ENCODE measurements around the gene RYR3.
A peak's percentile ranks its signal among the peaks of the same experiment; 100 is the strongest.

The RYR3 gene

GRCh38 chr15:33670567-33670966 lies 359.8 kb downstream of the RYR3 start:
- Histone ChIP-seq H3K4me3 (ENCODE audit: control insufficient read depth in 1 of 7, extremely low read depth in 1 of 7, insufficient read depth in 4 of 7, low read depth in 2 of 7, low read length in 6 of 7) (no peak overlapping the region), H3K27me3 (replicated peaks in 2 of 5; ENCODE audit: control insufficient read depth in 4 of 5, insufficient read depth in 5 of 5, low read length in 4 of 5) (peaks cover 0 to 4% (median 0%) of the 10 kb centered on the region in 5 experiments), H3K36me3 (ENCODE audit: control insufficient read depth in 4 of 4, insufficient read depth in 4 of 4, low read length in 3 of 4) (no peaks in the 10 kb centered on the region), H3K4me1 (ENCODE audit: control extremely low read depth in 1 of 4, control insufficient read depth in 4 of 4, insufficient read depth in 4 of 4, low read length in 3 of 4) (no peaks in the 10 kb centered on the region), H3K27ac (ENCODE audit: insufficient read depth in 1 of 2, low read depth in 1 of 2, low read length in 2 of 2, poor library complexity in 1 of 2, severe bottlenecking in 2 of 2) (no peak overlapping the region), H3K9me3 (ENCODE audit: control extremely low read depth in 1 of 5, control insufficient read depth in 4 of 5, insufficient read depth in 2 of 5, low read depth in 1 of 5, low read length in 4 of 5) (no peaks in the 10 kb centered on the region)
- no peak for DNase-seq
- ChIA-PET POLR2A (no interaction called here), CTCF (no interaction called here)
- WGBS (ENCODE audit: insufficient coverage): no CpG with 5 or more reads among the region's 3 CpGs

- Histone ChIP-seq H3K36me3 (ENCODE audit: control insufficient read depth in 4 of 4, insufficient read depth in 4 of 4, low read length in 3 of 4) (no peaks in the 10 kb centered on the region), H3K4me3 (ENCODE audit: control insufficient read depth in 1 of 7, extremely low read depth in 1 of 7, insufficient read depth in 4 of 7, low read depth in 2 of 7, low read length in 6 of 7) (no peak overlapping the region), H3K27me3 (replicated peaks in 2 of 5; ENCODE audit: control insufficient read depth in 4 of 5, insufficient read depth in 5 of 5, low read length in 4 of 5) (peaks cover 0 to 4% (median 0%) of the 10 kb centered on the region in 5 experiments), H3K9me3 (ENCODE audit: control extremely low read depth in 1 of 5, control insufficient read depth in 4 of 5, insufficient read depth in 2 of 5, low read depth in 1 of 5, low read length in 4 of 5) (no peaks in the 10 kb centered on the region), H3K27ac (ENCODE audit: insufficient read depth in 1 of 2, low read depth in 1 of 2, low read length in 2 of 2, poor library complexity in 1 of 2, severe bottlenecking in 2 of 2) (no peak overlapping the region), H3K4me1 (ENCODE audit: control extremely low read depth in 1 of 4, control insufficient read depth in 4 of 4, insufficient read depth in 4 of 4, low read length in 3 of 4) (no peaks in the 10 kb centered on the region)
- peak in 2 of 3 donors; percentile 14 to 29 for DNase-seq
- CTCF ChIA-PET: no interaction called here
- POLR2A ChIA-PET: no interaction called here
- 75% methylated on average over 3 of the region's 5 CpGs for WGBS (ENCODE audit: insufficient coverage)
Measured at GRCh38 chr15:33671456-33671855, 360.7 kb downstream of the RYR3 start.

GRCh38 chr15:33675246-33675645 lies 364.5 kb downstream of the RYR3 start:
- H3K27ac ChIP-seq (ENCODE audit: insufficient read depth in 1 of 2, low read depth in 1 of 2, low read length in 2 of 2, poor library complexity in 1 of 2, severe bottlenecking in 2 of 2): no peak overlapping the region
- ChIA-PET CTCF (interaction anchor here (0.6 to 3.0 kb wide), 6 partner anchors 26 to 415 kb away, joined by 3 to 19 read pairs (median 6); partner anchors contain the start of gene RYR3), POLR2A (no interaction called here)
- H3K4me1 ChIP-seq (ENCODE audit: control extremely low read depth in 1 of 4, control insufficient read depth in 4 of 4, insufficient read depth in 4 of 4, low read length in 3 of 4): no peaks in the 10 kb centered on the region
- WGBS (ENCODE audit: insufficient coverage): no CpG with 5 or more reads among the region's 4 CpGs
- peaks cover 0 to 4% (median 0%) of the 10 kb centered on the region in 5 experiments for H3K27me3 ChIP-seq (replicated peaks in 2 of 5; ENCODE audit: control insufficient read depth in 4 of 5, insufficient read depth in 5 of 5, low read length in 4 of 5)
- no peak overlapping the region for H3K4me3 ChIP-seq (ENCODE audit: control insufficient read depth in 1 of 7, extremely low read depth in 1 of 7, insufficient read depth in 4 of 7, low read depth in 2 of 7, low read length in 6 of 7)
- H3K36me3 ChIP-seq (ENCODE audit: control insufficient read depth in 4 of 4, insufficient read depth in 4 of 4, low read length in 3 of 4): no peaks in the 10 kb centered on the region
- peak; percentile 66 to 83 (median 80) for DNase-seq
- no peaks in the 10 kb centered on the region for H3K9me3 ChIP-seq (ENCODE audit: control extremely low read depth in 1 of 5, control insufficient read depth in 4 of 5, insufficient read depth in 2 of 5, low read depth in 1 of 5, low read length in 4 of 5)

- POLR2A ChIA-PET: no interaction called here
- DNase-seq: no peak
- WGBS (ENCODE audit: insufficient coverage): 98% methylated on average over 5 of the region's 8 CpGs
- H3K4me1 ChIP-seq (ENCODE audit: control extremely low read depth in 1 of 4, control insufficient read depth in 4 of 4, insufficient read depth in 4 of 4, low read length in 3 of 4): no peaks in the 10 kb centered on the region
- H3K27me3 ChIP-seq (replicated peaks in 2 of 5; ENCODE audit: control insufficient read depth in 4 of 5, insufficient read depth in 5 of 5, low read length in 4 of 5): peaks cover 0 to 8% (median 0%) of the 10 kb centered on the region in 5 experiments
- no peaks in the 10 kb centered on the region for H3K36me3 ChIP-seq (ENCODE audit: control insufficient read depth in 4 of 4, insufficient read depth in 4 of 4, low read length in 3 of 4)
- CTCF ChIA-PET: interaction anchor here (0.9 to 1.0 kb wide), 2 partner anchors 23 to 368 kb away, joined by 3 to 4 read pairs; no protein-coding TSS in a partner anchor
- no peak overlapping the region for H3K4me3 ChIP-seq (ENCODE audit: control insufficient read depth in 1 of 7, extremely low read depth in 1 of 7, insufficient read depth in 4 of 7, low read depth in 2 of 7, low read length in 6 of 7)
- no peak overlapping the region for H3K27ac ChIP-seq (ENCODE audit: insufficient read depth in 1 of 2, low read depth in 1 of 2, low read length in 2 of 2, poor library complexity in 1 of 2, severe bottlenecking in 2 of 2)
- no peaks in the 10 kb centered on the region for H3K9me3 ChIP-seq (ENCODE audit: control extremely low read depth in 1 of 5, control insufficient read depth in 4 of 5, insufficient read depth in 2 of 5, low read depth in 1 of 5, low read length in 4 of 5)
Measured at GRCh38 chr15:33677238-33677830, 366.6 kb downstream of the RYR3 start.

GRCh38 chr15:33678176-33678575 lies 367.4 kb downstream of the RYR3 start:
- Histone ChIP-seq H3K27me3 (replicated peaks in 2 of 5; ENCODE audit: control insufficient read depth in 4 of 5, insufficient read depth in 5 of 5, low read length in 4 of 5) (peaks cover 0 to 4% (median 0%) of the 10 kb centered on the region in 5 experiments), H3K36me3 (ENCODE audit: control insufficient read depth in 4 of 4, insufficient read depth in 4 of 4, low read length in 3 of 4) (no peaks in the 10 kb centered on the region), H3K4me3 (ENCODE audit: control insufficient read depth in 1 of 7, extremely low read depth in 1 of 7, insufficient read depth in 4 of 7, low read depth in 2 of 7, low read length in 6 of 7) (no peak overlapping the region), H3K4me1 (ENCODE audit: control extremely low read depth in 1 of 4, control insufficient read depth in 4 of 4, insufficient read depth in 4 of 4, low read length in 3 of 4) (no peaks in the 10 kb centered on the region), H3K27ac (ENCODE audit: insufficient read depth in 1 of 2, low read depth in 1 of 2, low read length in 2 of 2, poor library complexity in 1 of 2, severe bottlenecking in 2 of 2) (no peak overlapping the region), H3K9me3 (ENCODE audit: control extremely low read depth in 1 of 5, control insufficient read depth in 4 of 5, insufficient read depth in 2 of 5, low read depth in 1 of 5, low read length in 4 of 5) (no peaks in the 10 kb centered on the region)
- ChIA-PET POLR2A (no interaction called here), CTCF (interaction anchor here (0.9 to 1.0 kb wide), 2 partner anchors 23 to 369 kb away, joined by 3 to 4 read pairs; no protein-coding TSS in a partner anchor)
- peak; percentile 61 to 88 (median 75) for DNase-seq
- no CpG with 5 or more reads among the region's 3 CpGs for WGBS (ENCODE audit: insufficient coverage)

- 92% methylated on average over 1 of the region's 5 CpGs for WGBS (ENCODE audit: insufficient coverage)
Measured at GRCh38 chr15:33678602-33679001, 367.8 kb downstream of the RYR3 start.

GRCh38 chr15:33679061-33679460 lies 368.3 kb downstream of the RYR3 start:
- DNase-seq: no peak
- Histone ChIP-seq H3K9me3 (ENCODE audit: control extremely low read depth in 1 of 5, control insufficient read depth in 4 of 5, insufficient read depth in 2 of 5, low read depth in 1 of 5, low read length in 4 of 5) (no peaks in the 10 kb centered on the region), H3K27me3 (replicated peaks in 2 of 5; ENCODE audit: control insufficient read depth in 4 of 5, insufficient read depth in 5 of 5, low read length in 4 of 5) (peaks cover 0 to 3% (median 0%) of the 10 kb centered on the region in 5 experiments), H3K4me1 (ENCODE audit: control extremely low read depth in 1 of 4, control insufficient read depth in 4 of 4, insufficient read depth in 4 of 4, low read length in 3 of 4) (no peaks in the 10 kb centered on the region), H3K36me3 (ENCODE audit: control insufficient read depth in 4 of 4, insufficient read depth in 4 of 4, low read length in 3 of 4) (no peaks in the 10 kb centered on the region), H3K4me3 (ENCODE audit: control insufficient read depth in 1 of 7, extremely low read depth in 1 of 7, insufficient read depth in 4 of 7, low read depth in 2 of 7, low read length in 6 of 7) (no peak overlapping the region), H3K27ac (ENCODE audit: insufficient read depth in 1 of 2, low read depth in 1 of 2, low read length in 2 of 2, poor library complexity in 1 of 2, severe bottlenecking in 2 of 2) (no peak overlapping the region)
- CTCF ChIA-PET: interaction anchor here (1.3 to 1.8 kb wide), 3 partner anchors 16 to 369 kb away, joined by 3 to 7 read pairs (median 5); partner anchors contain the start of gene RYR3
- POLR2A ChIA-PET: no interaction called here
- no CpG with 5 or more reads among the region's 2 CpGs for WGBS (ENCODE audit: insufficient coverage)

More at GRCh38 chr15:33678602-33679001, 367.8 kb downstream of the RYR3 start:
- Histone ChIP-seq H3K9me3 (ENCODE audit: control extremely low read depth in 1 of 5, control insufficient read depth in 4 of 5, insufficient read depth in 2 of 5, low read depth in 1 of 5, low read length in 4 of 5) (no peaks in the 10 kb centered on the region), H3K4me3 (ENCODE audit: control insufficient read depth in 1 of 7, extremely low read depth in 1 of 7, insufficient read depth in 4 of 7, low read depth in 2 of 7, low read length in 6 of 7) (no peak overlapping the region), H3K27ac (ENCODE audit: insufficient read depth in 1 of 2, low read depth in 1 of 2, low read length in 2 of 2, poor library complexity in 1 of 2, severe bottlenecking in 2 of 2) (no peak overlapping the region), H3K36me3 (ENCODE audit: control insufficient read depth in 4 of 4, insufficient read depth in 4 of 4, low read length in 3 of 4) (no peaks in the 10 kb centered on the region), H3K4me1 (ENCODE audit: control extremely low read depth in 1 of 4, control insufficient read depth in 4 of 4, insufficient read depth in 4 of 4, low read length in 3 of 4) (no peaks in the 10 kb centered on the region), H3K27me3 (replicated peaks in 2 of 5; ENCODE audit: control insufficient read depth in 4 of 5, insufficient read depth in 5 of 5, low read length in 4 of 5) (peaks cover 0 to 3% (median 0%) of the 10 kb centered on the region in 5 experiments)
- ChIA-PET CTCF (interaction anchor here (1.0 to 1.8 kb wide), 2 partner anchors 22 to 369 kb away, joined by 3 to 5 read pairs; partner anchors contain the start of gene RYR3), POLR2A (no interaction called here)
- DNase-seq: peak; percentile 57 to 85 (median 66)
